SK-N-SH (cell line): Measurements from ENCODE around the gene AGRN. TPM values are rescaled to one million over a fixed set of nuclear protein-coding genes. Genes with fewer than 3 reads are reported as not detected.
A peak's percentile ranks its signal among the peaks of the same experiment; 100 is the strongest.

Source experiments
- CTCF ChIA-PET: fragments of 300-600, 350-600 bp; formaldehyde crosslinking; extraction: SDS; loops from one replicate; lab custom pipeline; 2021; lab: Yijun Ruan, JAX
- POLR2A ChIA-PET: fragments of 350-600 bp; sonication (Branson Sonifier 250); formaldehyde crosslinking; extraction: SDS; loops from one replicate; lab custom pipeline; 2020; ENCODE audit warnings: antibody characterized with exemption, inconsistent platforms; lab: Yijun Ruan, JAX
- DNase-seq: peaks from one replicate; pipeline ENCODE4 v3.0.0; 2012
- H2AFZ ChIP-seq: fragments of 200-600 bp; sonication (generic); 2 replicates; pipeline ENCODE4 v1.8.1; 2016; ENCODE audit warnings: antibody characterized with exemption, mild to moderate bottlenecking, low read depth
- H3F3A ChIP-seq: fragments of 200-600 bp; sonication (generic); replicated peaks from 2 replicates; pipeline ENCODE3; 2016; ENCODE audit warnings: antibody characterized with exemption, mild to moderate bottlenecking; ENCODE audit not compliant: insufficient read depth
- H3K27ac ChIP-seq, 2 experiments: fragments of 200-500 bp in 1 of 2; fragments of 200-600 bp in 1 of 2; sonication (Bioruptor generic) in 1 of 2; sonication (generic), shearing (Covaris generic) in 1 of 2; 2 replicates each; pipeline versions ENCODE4 v1.5.1 to v1.6.1; 2014 to 2016; ENCODE audit warnings: low read depth in 2 of 2, inconsistent platforms in 1 of 2, low read length in 1 of 2, mild to moderate bottlenecking in 1 of 2, mixed read lengths in 1 of 2
- H3K27me3 ChIP-seq: fragments of 200-600 bp; sonication (generic), shearing (Covaris generic); 2 replicates; pipeline ENCODE4 v1.6.1; 2016; ENCODE audit warnings: mixed run types; ENCODE audit not compliant: insufficient read depth
- H3K36me3 ChIP-seq, 2 experiments: fragments of 200-500 bp in 1 of 2; fragments of 200-600 bp in 1 of 2; sonication (Bioruptor generic) in 1 of 2; sonication (generic) in 1 of 2; replicated peaks in 1 of 2; 2 replicates each; pipeline versions ENCODE3 to v1.5.1; 2014 to 2016; ENCODE audit warnings: low read length in 1 of 2, mild to moderate bottlenecking in 1 of 2; ENCODE audit not compliant: insufficient read depth in 2 of 2, control insufficient read depth in 1 of 2
- H3K4me1 ChIP-seq, 2 experiments: fragments of 200-500 bp in 1 of 2; fragments of 200-600 bp in 1 of 2; sonication (Bioruptor generic) in 1 of 2; sonication (generic), shearing (Covaris generic) in 1 of 2; 2 replicates each; pipeline versions ENCODE4 v1.5.1 to v1.6.1; 2014 to 2016; ENCODE audit warnings: low read depth in 1 of 2, low read length in 1 of 2, mixed run types in 1 of 2; ENCODE audit not compliant: insufficient read depth in 2 of 2, control insufficient read depth in 1 of 2
- H3K4me2 ChIP-seq: fragments of 200-600 bp; sonication (generic), shearing (Covaris generic); 2 replicates; pipeline ENCODE4 v1.6.1; 2017; ENCODE audit warnings: mixed run types
- H3K4me3 ChIP-seq, 2 experiments: fragments of 200-500 bp in 1 of 2; fragments of 200-600 bp in 1 of 2; sonication (Bioruptor generic) in 1 of 2; sonication (generic), shearing (Covaris generic) in 1 of 2; 2 replicates each; pipeline versions ENCODE4 v1.5.1 to v1.8.1; 2014 to 2016; ENCODE audit warnings: low read depth in 2 of 2, inconsistent platforms in 1 of 2, low read length in 1 of 2, mild to moderate bottlenecking in 1 of 2, mixed read lengths in 1 of 2, moderate library complexity in 1 of 2
- H3K79me2 ChIP-seq: fragments of 200-600 bp; sonication (generic); 2 replicates; pipeline ENCODE4 v1.8.1; 2017; ENCODE audit warnings: mild to moderate bottlenecking; ENCODE audit not compliant: insufficient read depth
- H3K9ac ChIP-seq: fragments of 200-600 bp; sonication (generic); 2 replicates; pipeline ENCODE4 v1.6.1; 2017; ENCODE audit warnings: mixed run types
- H3K9me2 ChIP-seq: fragments of 200-600 bp; sonication (generic); 2 replicates; pipeline ENCODE4 v1.6.1; 2017; ENCODE audit warnings: mixed run types
- H3K9me3 ChIP-seq: fragments of 200-600 bp; sonication (generic); 2 replicates; pipeline ENCODE4 v1.6.1; 2017; ENCODE audit warnings: mixed run types, mild to moderate bottlenecking, moderate library complexity
- H4K20me1 ChIP-seq: fragments of 200-600 bp; sonication (generic); 2 replicates; pipeline ENCODE4 v1.6.1; 2017; ENCODE audit warnings: mild to moderate bottlenecking, mixed run types; ENCODE audit not compliant: insufficient read depth
- CHD2 ChIP-seq: fragments of 150-350 bp; IDR thresholded peaks from 2 replicates; pipeline ENCODE4 v1.6.1; 2018; ENCODE audit warnings: low read length; ENCODE audit not compliant: partially characterized antibody
- EP300 ChIP-seq, 2 experiments: IDR thresholded peaks; 2 replicates each; pipeline versions ENCODE4 v1.4.0 to v1.6.1; 2012; ENCODE audit warnings: borderline replicate concordance in 1 of 2, low read depth in 1 of 2, low read length in 1 of 2
- FOSL2 ChIP-seq: IDR thresholded peaks from 2 replicates; pipeline ENCODE4 v1.4.0; 2012; ENCODE audit warnings: low read depth, mild to moderate bottlenecking, moderate library complexity, borderline replicate concordance
- GABPA ChIP-seq: IDR thresholded peaks from 2 replicates; pipeline ENCODE4 v1.4.0; 2012; ENCODE audit warnings: low read depth, mild to moderate bottlenecking
- POLR2AphosphoS5 ChIP-seq: IDR thresholded peaks from 2 replicates; pipeline ENCODE4 v1.6.1; 2012; ENCODE audit warnings: low read depth, low read length
- SIN3A ChIP-seq: IDR thresholded peaks from 2 replicates; pipeline ENCODE4 v1.6.1; 2012; ENCODE audit warnings: low read depth, mild to moderate bottlenecking, low read length, moderate library complexity, borderline replicate concordance
- TAF1 ChIP-seq: IDR thresholded peaks from 2 replicates; pipeline ENCODE4 v1.6.1; 2012; ENCODE audit warnings: low read depth, mild to moderate bottlenecking, low read length, moderate library complexity, borderline replicate concordance
- WGBS: methylation state at CpG from one replicate; pipeline ENCODE4 v1.1.6; 2017; ENCODE audit warnings: low lambda C conversion rate; 5-methylcytosine and 5-hydroxymethylcytosine counted together
- polyA plus RNA-seq, 3 experiments: library from polyadenylated mRNA; depleted of rRNA; stranded (reverse); fragments of >200 nt; gene quantifications; 2 replicates each; pipeline ENCODE4 v1.2.3, GENCODE V29; 2012

AGRN gene
- polyA plus RNA-seq, 1 of the 3 experiments (the other 2 are of a cell fraction): 31.6 TPM

DNA sequence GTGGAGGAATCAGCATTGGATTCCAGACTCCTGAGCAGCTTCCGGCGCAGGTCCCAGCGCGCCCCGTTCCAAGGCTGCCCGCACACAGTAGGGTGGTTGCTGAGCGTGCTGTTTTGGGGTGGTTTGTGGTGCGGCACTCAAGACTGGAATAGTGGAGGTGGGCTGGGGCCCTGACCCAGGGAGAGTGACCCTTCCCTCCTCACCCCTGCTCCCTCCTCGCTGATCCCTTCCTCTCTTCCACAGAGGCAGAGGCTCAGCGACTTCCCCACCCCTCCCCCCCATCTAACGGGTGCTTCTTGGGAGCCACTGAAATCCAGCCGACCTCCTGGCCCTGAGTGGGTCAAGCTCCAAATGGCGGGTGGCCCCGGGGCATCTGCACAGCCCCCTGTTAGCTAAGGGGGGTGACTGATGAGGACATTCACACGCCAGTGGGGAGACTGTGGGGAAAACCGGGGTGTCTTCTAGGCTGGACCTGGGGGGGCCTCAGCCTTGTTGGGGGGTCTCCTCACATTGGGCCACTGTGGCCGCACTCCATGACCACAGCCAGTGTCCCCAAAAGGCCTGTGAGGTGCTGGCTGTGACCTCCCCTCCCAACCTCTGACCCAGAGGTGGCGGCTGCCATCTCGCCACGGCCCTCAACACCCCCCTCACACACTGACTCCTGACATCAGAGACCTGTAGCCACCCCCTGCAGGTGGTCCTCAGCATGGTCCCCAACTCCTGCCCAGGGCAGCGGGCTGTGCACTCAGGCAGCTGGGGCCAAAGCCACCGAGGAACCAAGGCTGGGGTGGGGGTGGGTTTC, 16.1 kb upstream of the AGRN start:
- TF ChIP-seq POLR2AphosphoS5 (no peak), GABPA (no peak), EP300 (IDR thresholded peaks at IDR 0.05; ENCODE audit: borderline replicate concordance in 1 of 2, low read depth in 1 of 2, low read length in 1 of 2) (no peak)
- CTCF ChIA-PET: interaction anchor here (0.5 to 13.2 kb wide), 14 partner anchors 10 to 99 kb away, joined by 3 to 246 read pairs (median 16); partner anchors contain the start of genes AGRN, ISG15, NOC2L and PERM1
- no peak for DNase-seq

GRCh38 chr1:1004420-1004779, 15.5 kb upstream of the AGRN start:
- no peaks in the 10 kb centered on the region for H3F3A ChIP-seq
- no peaks in the 10 kb centered on the region for H4K20me1 ChIP-seq
- H2AFZ ChIP-seq: no peak overlapping the region
- DNase-seq: peak; percentile 54
- H3K9me3 ChIP-seq: no peaks in the 10 kb centered on the region
- H3K79me2 ChIP-seq: no peaks in the 10 kb centered on the region
- 33% methylated on average over 3 of the region's 7 CpGs for WGBS
- no peak overlapping the region for H3K4me2 ChIP-seq
- H3K9ac ChIP-seq: no peak overlapping the region
- no peaks in the 10 kb centered on the region for H3K36me3 ChIP-seq
- peak overlapping the region in 1 of 2 experiments; percentile 98; a peak in 2 of 4 replicates for H3K27ac ChIP-seq
- H3K4me3 ChIP-seq: peak overlapping the region in 1 of 2 experiments; percentile 0; a peak in 1 of 4 replicates
- H3K9me2 ChIP-seq: no peaks in the 10 kb centered on the region
- peaks cover 11% of the 10 kb centered on the region; the same call in 1 of the 2 replicates for H3K27me3 ChIP-seq
- POLR2A ChIA-PET: interaction anchor here (0.7 to 1.6 kb wide), 4 partner anchors 10 to 170 kb away, joined by 3 to 5 read pairs (median 3); no protein-coding TSS in a partner anchor
- TF ChIP-seq CHD2 (peak; percentile 23), GABPA (no peak), SIN3A (no peak), TAF1 (no peak), FOSL2 (no peak)
- peaks cover 0 to 43% of the 10 kb centered on the region in 2 experiments; a peak in 1 of 4 replicates for H3K4me1 ChIP-seq
- CTCF ChIA-PET: interaction anchor here (1.3 to 5.8 kb wide), 9 partner anchors 11 to 99 kb away, joined by 4 to 44 read pairs (median 23); partner anchors contain the start of genes ISG15 and NOC2L

More for the DNA sequence above, 16.1 kb upstream of the AGRN start:
- H3K4me2 ChIP-seq: no peak overlapping the region
- H3F3A ChIP-seq: no peaks in the 10 kb centered on the region
- peaks cover 0 to 45% of the 10 kb centered on the region in 2 experiments; a peak in 1 of 4 replicates for H3K4me1 ChIP-seq
- no peaks in the 10 kb centered on the region for H3K9me3 ChIP-seq
- POLR2A ChIA-PET: no interaction called here
- H3K9ac ChIP-seq: no peak overlapping the region
- H3K9me2 ChIP-seq: no peaks in the 10 kb centered on the region
- H3K36me3 ChIP-seq: no peaks in the 10 kb centered on the region
- H3K27me3 ChIP-seq: peaks cover 12% of the 10 kb centered on the region; the same call in 1 of the 2 replicates
- peak overlapping the region in 1 of 2 experiments; percentile 98; a peak in 2 of 4 replicates for H3K27ac ChIP-seq
- no peak overlapping the region for H3K4me3 ChIP-seq
- H2AFZ ChIP-seq: no peak overlapping the region
- 66% methylated on average over 4 of the region's 22 CpGs for WGBS
- no peaks in the 10 kb centered on the region for H4K20me1 ChIP-seq
- no peaks in the 10 kb centered on the region for H3K79me2 ChIP-seq
